CD4-positive, CD25-positive, alpha-beta regulatory T cell (primary cell): ENCODE results near the gene ZSWIM5. TPM values are rescaled to one million over a fixed set of nuclear protein-coding genes. Genes with fewer than 3 reads are reported as not detected.
"Not testable (repeated sequence)": the region's sequence is repeated elsewhere in the genome, so short reads cannot be mapped to it uniquely, and the experiment has no call there.

Experiments
- ATAC-seq, 2 donors: fragments of 150-1000 bp; cut with Tn5 transposase; one replicate each; pipeline ENCODE4 v1.10.0; 2021; ENCODE audit warnings: low read depth in 2 of 2, moderate number of reproducible peaks in 2 of 2, moderate library complexity in 1 of 2
- DNase-seq, 3 donors: peaks; one replicate each; pipeline versions ENCODE4 v3.0.0 to v3.0.0-alpha.2; 2012 to 2022; ENCODE audit warnings: mixed read lengths in 1 of 3
- H3K27ac ChIP-seq: one replicate; pipeline ENCODE4 v1.7.0; 2013; ENCODE audit warnings: mild to moderate bottlenecking, low read length; ENCODE audit not compliant: insufficient read depth, poor library complexity, severe bottlenecking
- H3K27me3 ChIP-seq: one replicate; pipeline ENCODE4 v1.7.0; 2013; ENCODE audit warnings: low read length; ENCODE audit not compliant: control insufficient read depth, insufficient read depth
- H3K36me3 ChIP-seq: one replicate; pipeline ENCODE4 v1.7.0; 2013; ENCODE audit warnings: mild to moderate bottlenecking, low read length, moderate library complexity; ENCODE audit not compliant: control insufficient read depth, insufficient read depth
- H3K4me1 ChIP-seq: 2 replicates; pipeline ENCODE4 v1.7.0; 2013; ENCODE audit warnings: mild to moderate bottlenecking, low read length; ENCODE audit not compliant: insufficient read depth, control insufficient read depth, poor library complexity, severe bottlenecking
- H3K4me3 ChIP-seq: one replicate; pipeline ENCODE4 v1.7.0; 2013; ENCODE audit warnings: low read depth, mild to moderate bottlenecking, low read length, moderate library complexity
- H3K9me3 ChIP-seq, 2 experiments: 1 replicate in 1 of 2; 2 replicates in 1 of 2; pipeline ENCODE4 v1.7.0; 2013; ENCODE audit warnings: low read length in 2 of 2, mild to moderate bottlenecking in 1 of 2, moderate library complexity in 1 of 2; ENCODE audit not compliant: control insufficient read depth in 2 of 2
- H3K27ac Mint-ChIP-seq, 3 donors: one replicate each; pipeline ENCODE4 v1.8.0; 2020 to 2022; ENCODE audit warnings: mild to moderate bottlenecking in 3 of 3, mixed read lengths in 3 of 3, moderate library complexity in 2 of 3
- H3K27me3 Mint-ChIP-seq: one replicate; pipeline ENCODE4 v1.8.0; 2022; ENCODE audit warnings: mild to moderate bottlenecking, mixed read lengths
- H3K36me3 Mint-ChIP-seq: one replicate; pipeline ENCODE4 v1.8.0; 2020; ENCODE audit warnings: mixed read lengths
- H3K4me1 Mint-ChIP-seq, 4 donors: one replicate each; pipeline ENCODE4 v1.8.0; 2020 to 2022; ENCODE audit warnings: mixed read lengths in 4 of 4, mild to moderate bottlenecking in 1 of 4
- H3K4me3 Mint-ChIP-seq, 4 donors: one replicate each; pipeline ENCODE4 v1.8.0; 2020 to 2022; ENCODE audit warnings: mild to moderate bottlenecking in 4 of 4, mixed read lengths in 4 of 4, moderate library complexity in 3 of 4
- H3K9me3 Mint-ChIP-seq, 7 donors: one replicate each; pipeline ENCODE4 v1.8.0; 2020 to 2022; ENCODE audit warnings: mixed read lengths in 7 of 7, mild to moderate bottlenecking in 3 of 7, moderate library complexity in 2 of 7
- polyA plus RNA-seq, 4 donors: library from polyadenylated mRNA; unstranded; fragments of 300-500 nt; fragmentation: Illumina TruSeq; gene quantifications; one replicate each; pipeline ENCODE4 v1.2.3, GENCODE V29; 2021
- total RNA-seq: library from RNA; stranded (reverse); gene quantifications from one replicate; pipeline ENCODE4 v1.2.3, GENCODE V29; 2022

The ZSWIM5 gene
- total and polyA plus RNA-seq, 5 donors from 2014 or later, result 0.09 to 0.23 (median 0.10) TPM; not detected in 1

- not testable (repeated sequence) for H3K4me3 Mint-ChIP-seq, H3K4me3 ChIP-seq, DNase-seq, H3K27ac ChIP-seq, H3K9me3 ChIP-seq, H3K27me3 ChIP-seq, H3K27ac Mint-ChIP-seq, ATAC-seq, H3K9me3 Mint-ChIP-seq, H3K36me3 ChIP-seq, H3K36me3 Mint-ChIP-seq
- Mint-ChIP-seq H3K4me1 (peaks cover 10 to 30% (median 21%) of the 10 kb centered on the region in 4 donors), H3K27me3 (peaks cover 11% of the 10 kb centered on the region)
- peaks cover 13% of the 10 kb centered on the region for H3K4me1 ChIP-seq
These were observed 91.2 kb downstream of the ZSWIM5 start for GRCh38 chr1:45115198-45115597.

GRCh38 chr1:45112661-45113060 lies 93.7 kb downstream of the ZSWIM5 start:
- Mint-ChIP-seq H3K9me3 (peaks cover 0 to 4% (median 0%) of the 10 kb centered on the region in 7 donors), H3K4me3 (no peak overlapping the region), H3K4me1 (peaks cover 10 to 25% (median 17%) of the 10 kb centered on the region in 4 donors), H3K27ac (no peak overlapping the region), H3K36me3 (no peaks in the 10 kb centered on the region), H3K27me3 (peaks cover 2% of the 10 kb centered on the region)
- Histone ChIP-seq H3K36me3 (no peaks in the 10 kb centered on the region), H3K27ac (no peak overlapping the region), H3K4me1 (peaks cover 13% of the 10 kb centered on the region), H3K4me3 (no peak overlapping the region), H3K27me3 (peaks cover 4% of the 10 kb centered on the region), H3K9me3 (peaks cover 0 to 2% of the 10 kb centered on the region in 2 experiments)
- ATAC-seq (no peak), DNase-seq (no peak)

- Mint-ChIP-seq H3K27ac (no peak overlapping the region), H3K9me3 (peaks cover 0 to 4% (median 0%) of the 10 kb centered on the region in 7 donors), H3K27me3 (no peaks in the 10 kb centered on the region), H3K4me1 (peaks cover 3 to 11% (median 5%) of the 10 kb centered on the region in 4 donors), H3K36me3 (no peaks in the 10 kb centered on the region), H3K4me3 (no peak overlapping the region)
- no peak for DNase-seq
- no peak overlapping the region for H3K27ac ChIP-seq
- peaks cover 5% of the 10 kb centered on the region for H3K4me1 ChIP-seq
- H3K36me3 ChIP-seq, result no peaks in the 10 kb centered on the region
- no peak for ATAC-seq
- H3K4me3 ChIP-seq, result no peak overlapping the region
- H3K9me3 ChIP-seq, result peaks cover 0 to 2% of the 10 kb centered on the region in 2 experiments
- peaks cover 4% of the 10 kb centered on the region for H3K27me3 ChIP-seq
These were observed 95.2 kb downstream of the ZSWIM5 start for GRCh38 chr1:45111239-45111638.

GRCh38 chr1:45107782-45108181 lies 98.6 kb downstream of the ZSWIM5 start:
- Histone ChIP-seq H3K36me3 (no peaks in the 10 kb centered on the region), H3K9me3 (peaks cover 0 to 2% of the 10 kb centered on the region in 2 experiments), H3K4me3 (no peak overlapping the region), H3K27ac (no peak overlapping the region), H3K4me1 (no peaks in the 10 kb centered on the region), H3K27me3 (peaks cover 4% of the 10 kb centered on the region)
- ATAC-seq (no peak), DNase-seq (no peak)
- Mint-ChIP-seq H3K27ac (no peak overlapping the region), H3K27me3 (no peaks in the 10 kb centered on the region), H3K9me3 (peaks cover 0 to 4% (median 0%) of the 10 kb centered on the region in 7 donors), H3K4me1 (peaks cover 0 to 4% (median 0%) of the 10 kb centered on the region in 4 donors), H3K4me3 (no peak overlapping the region), H3K36me3 (no peaks in the 10 kb centered on the region)

- not testable (repeated sequence) for H3K36me3 ChIP-seq, H3K36me3 Mint-ChIP-seq, DNase-seq, ATAC-seq, H3K27ac Mint-ChIP-seq, H3K4me1 Mint-ChIP-seq, H3K4me3 Mint-ChIP-seq, H3K9me3 Mint-ChIP-seq, H3K27me3 ChIP-seq, H3K9me3 ChIP-seq, H3K4me1 ChIP-seq, H3K27me3 Mint-ChIP-seq, H3K27ac ChIP-seq, H3K4me3 ChIP-seq
These were observed 99.5 kb downstream of the ZSWIM5 start for GRCh38 chr1:45106864-45107263.

- H3K27me3 Mint-ChIP-seq, H3K4me1 ChIP-seq, DNase-seq, H3K4me1 Mint-ChIP-seq, H3K36me3 ChIP-seq, H3K9me3 Mint-ChIP-seq, H3K27ac Mint-ChIP-seq, H3K4me3 ChIP-seq, H3K36me3 Mint-ChIP-seq, H3K9me3 ChIP-seq, ATAC-seq, H3K27me3 ChIP-seq, H3K27ac ChIP-seq, H3K4me3 Mint-ChIP-seq: not testable (repeated sequence)
These were observed 100.3 kb downstream of the ZSWIM5 start for GRCh38 chr1:45106156-45106545.

GRCh38 chr1:45105486-45106155 lies 100.8 kb downstream of the ZSWIM5 start:
- H3K4me1 ChIP-seq, H3K36me3 Mint-ChIP-seq, H3K27me3 Mint-ChIP-seq, H3K4me1 Mint-ChIP-seq, H3K4me3 Mint-ChIP-seq, ATAC-seq, H3K36me3 ChIP-seq, H3K4me3 ChIP-seq, H3K27ac Mint-ChIP-seq, H3K27ac ChIP-seq, H3K9me3 ChIP-seq, DNase-seq, H3K9me3 Mint-ChIP-seq, H3K27me3 ChIP-seq: not testable (repeated sequence)

- Histone ChIP-seq H3K27ac (no peak overlapping the region), H3K4me3 (no peak overlapping the region), H3K9me3 (no peaks in the 10 kb centered on the region), H3K4me1 (no peaks in the 10 kb centered on the region), H3K27me3 (no peaks in the 10 kb centered on the region), H3K36me3 (no peaks in the 10 kb centered on the region)
- H3K27ac Mint-ChIP-seq, result no peak overlapping the region
- no peak for ATAC-seq
- H3K4me3 Mint-ChIP-seq, result no peak overlapping the region
- H3K36me3 Mint-ChIP-seq, result no peaks in the 10 kb centered on the region
- H3K9me3 Mint-ChIP-seq, result peaks cover 0 to 3% (median 0%) of the 10 kb centered on the region in 7 donors
- DNase-seq, result no peak
- peaks cover 0 to 4% (median 0%) of the 10 kb centered on the region in 4 donors for H3K4me1 Mint-ChIP-seq
- peaks cover 6% of the 10 kb centered on the region for H3K27me3 Mint-ChIP-seq
These were observed 102.9 kb downstream of the ZSWIM5 start for GRCh38 chr1:45103534-45103933.
